Nephron progenitor cell (in vitro differentiated cells): ENCODE results near the gene GTPBP4.

Source experiments
- DNase-seq: peaks from one replicate; pipeline ENCODE4 v3.0.0; 2021
- H3K27ac Mint-ChIP-seq: 2 replicates; pipeline ENCODE4 v1.8.0; 2021; ENCODE audit warnings: mild to moderate bottlenecking, moderate library complexity, mixed read lengths
- H3K27me3 Mint-ChIP-seq: 2 replicates; pipeline ENCODE4 v1.8.0; 2021; ENCODE audit warnings: mild to moderate bottlenecking, low read depth, mixed read lengths; ENCODE audit not compliant: poor library complexity
- H3K36me3 Mint-ChIP-seq: 2 replicates; pipeline ENCODE4 v1.8.0; 2021; ENCODE audit warnings: low read depth, mixed read lengths
- H3K4me1 Mint-ChIP-seq: 2 replicates; pipeline ENCODE4 v1.8.0; 2021; ENCODE audit warnings: mixed read lengths
- H3K4me3 Mint-ChIP-seq: 2 replicates; pipeline ENCODE4 v1.8.0; 2021; ENCODE audit warnings: mild to moderate bottlenecking, moderate library complexity, mixed read lengths
- H3K9me3 Mint-ChIP-seq: 2 replicates; pipeline ENCODE4 v1.8.0; 2021; ENCODE audit warnings: mild to moderate bottlenecking, moderate library complexity, mixed read lengths
- TF ChIP-seq, protein P1 (sequence below): fragments of 200-600 bp; sonication (generic); IDR thresholded peaks from 2 replicates; pipeline ENCODE4 v1.5.0; 2021; ENCODE audit warnings: antibody characterized with exemption

GTPBP4 gene

GRCh38 chr10:963655-964054 is 24.6 kb upstream of the GTPBP4 start:
- H3K4me1 Mint-ChIP-seq: peaks cover 18% of the 10 kb centered on the region
- peaks cover 31% of the 10 kb centered on the region for H3K9me3 Mint-ChIP-seq
- DNase-seq: no peak
- H3K27me3 Mint-ChIP-seq: peaks cover 58% of the 10 kb centered on the region
- no peak overlapping the region for H3K27ac Mint-ChIP-seq
- TF ChIP-seq, protein P1, sequence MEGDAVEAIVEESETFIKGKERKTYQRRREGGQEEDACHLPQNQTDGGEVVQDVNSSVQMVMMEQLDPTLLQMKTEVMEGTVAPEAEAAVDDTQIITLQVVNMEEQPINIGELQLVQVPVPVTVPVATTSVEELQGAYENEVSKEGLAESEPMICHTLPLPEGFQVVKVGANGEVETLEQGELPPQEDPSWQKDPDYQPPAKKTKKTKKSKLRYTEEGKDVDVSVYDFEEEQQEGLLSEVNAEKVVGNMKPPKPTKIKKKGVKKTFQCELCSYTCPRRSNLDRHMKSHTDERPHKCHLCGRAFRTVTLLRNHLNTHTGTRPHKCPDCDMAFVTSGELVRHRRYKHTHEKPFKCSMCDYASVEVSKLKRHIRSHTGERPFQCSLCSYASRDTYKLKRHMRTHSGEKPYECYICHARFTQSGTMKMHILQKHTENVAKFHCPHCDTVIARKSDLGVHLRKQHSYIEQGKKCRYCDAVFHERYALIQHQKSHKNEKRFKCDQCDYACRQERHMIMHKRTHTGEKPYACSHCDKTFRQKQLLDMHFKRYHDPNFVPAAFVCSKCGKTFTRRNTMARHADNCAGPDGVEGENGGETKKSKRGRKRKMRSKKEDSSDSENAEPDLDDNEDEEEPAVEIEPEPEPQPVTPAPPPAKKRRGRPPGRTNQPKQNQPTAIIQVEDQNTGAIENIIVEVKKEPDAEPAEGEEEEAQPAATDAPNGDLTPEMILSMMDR: no peak
- no peak overlapping the region for H3K4me3 Mint-ChIP-seq
- H3K36me3 Mint-ChIP-seq: no peaks in the 10 kb centered on the region

DNA sequence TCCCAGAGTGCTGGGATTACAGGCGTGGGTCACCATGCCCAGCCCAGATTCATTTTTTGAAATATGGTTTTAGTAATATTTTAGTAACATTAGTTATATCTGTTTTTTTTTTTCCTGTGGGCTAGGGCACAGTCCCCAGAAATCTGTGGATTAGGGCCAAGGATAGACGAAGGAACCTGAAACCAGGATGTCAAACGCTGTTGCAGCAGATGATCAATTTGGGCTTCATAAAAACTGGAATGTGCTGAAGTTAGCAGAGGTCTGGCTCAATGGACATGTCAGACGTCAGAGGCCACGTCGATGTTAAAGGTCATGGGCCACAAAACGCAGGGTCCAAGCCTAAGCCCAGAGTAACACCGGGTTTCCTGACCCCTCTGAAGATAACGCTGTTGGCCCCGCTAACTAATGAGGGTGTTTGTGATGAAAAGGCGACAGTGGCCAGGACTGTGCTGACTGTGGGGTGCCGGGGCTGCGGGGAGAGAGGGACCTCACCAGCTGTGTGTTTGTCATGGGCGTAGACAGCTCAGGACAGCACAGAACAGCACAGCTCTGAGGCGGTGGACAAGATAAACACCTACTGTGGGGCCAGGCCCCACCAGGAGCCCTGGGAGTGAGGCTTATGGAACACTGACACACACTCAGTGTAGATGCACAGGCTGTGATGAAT is 23.8 kb upstream of the GTPBP4 start:
- DNase-seq: no peak
- H3K36me3 Mint-ChIP-seq: no peaks in the 10 kb centered on the region
- no peak overlapping the region for H3K4me3 Mint-ChIP-seq
- peak overlapping the region; percentile 89 for H3K27ac Mint-ChIP-seq
- peaks cover 26% of the 10 kb centered on the region for H3K4me1 Mint-ChIP-seq
- H3K27me3 Mint-ChIP-seq: peaks cover 59% of the 10 kb centered on the region
- peaks cover 26% of the 10 kb centered on the region for H3K9me3 Mint-ChIP-seq
- TF ChIP-seq, protein P1: no peak

DNA sequence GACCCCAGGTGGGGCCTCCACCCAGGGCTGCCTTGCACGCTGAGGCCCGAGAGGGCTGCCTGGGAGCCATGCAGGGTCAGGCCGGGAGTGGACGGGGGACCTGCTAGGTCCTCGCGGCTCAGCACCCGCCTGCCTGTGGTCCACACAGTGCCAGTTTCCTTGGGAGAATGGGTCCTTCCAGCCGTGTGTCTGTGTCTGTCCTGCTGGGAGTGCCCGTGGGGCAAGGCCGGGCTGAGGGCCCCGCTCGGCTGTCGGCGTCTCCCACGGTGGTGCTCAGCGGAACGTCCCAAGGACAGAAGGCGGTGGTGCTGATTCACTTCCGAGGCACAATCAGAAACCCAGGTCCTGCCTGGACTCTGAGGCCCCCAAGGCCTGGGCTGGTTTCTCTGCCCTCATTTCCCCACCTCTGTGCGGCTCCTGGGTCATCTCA is 23.2 kb upstream of the GTPBP4 start:
- H3K9me3 Mint-ChIP-seq: peaks cover 22% of the 10 kb centered on the region

GRCh38 chr10:966466-967235 is 21.6 kb upstream of the GTPBP4 start:
- peaks cover 48% of the 10 kb centered on the region for H3K4me1 Mint-ChIP-seq
- TF ChIP-seq, protein P1: no peak
- H3K27me3 Mint-ChIP-seq: peaks cover 48% of the 10 kb centered on the region
- peaks cover 22% of the 10 kb centered on the region for H3K9me3 Mint-ChIP-seq
- no peak overlapping the region for H3K4me3 Mint-ChIP-seq
- no peak overlapping the region for H3K27ac Mint-ChIP-seq
- peaks cover 6% of the 10 kb centered on the region for H3K36me3 Mint-ChIP-seq
- no peak for DNase-seq

More for the DNA sequence above, 23.2 kb upstream of the GTPBP4 start:
- peaks cover 31% of the 10 kb centered on the region for H3K4me1 Mint-ChIP-seq
- TF ChIP-seq, protein P1: no peak
- H3K36me3 Mint-ChIP-seq: no peaks in the 10 kb centered on the region
- peaks cover 56% of the 10 kb centered on the region for H3K27me3 Mint-ChIP-seq
- no peak for DNase-seq
- no peak overlapping the region for H3K4me3 Mint-ChIP-seq
- H3K27ac Mint-ChIP-seq: no peak overlapping the region

DNA sequence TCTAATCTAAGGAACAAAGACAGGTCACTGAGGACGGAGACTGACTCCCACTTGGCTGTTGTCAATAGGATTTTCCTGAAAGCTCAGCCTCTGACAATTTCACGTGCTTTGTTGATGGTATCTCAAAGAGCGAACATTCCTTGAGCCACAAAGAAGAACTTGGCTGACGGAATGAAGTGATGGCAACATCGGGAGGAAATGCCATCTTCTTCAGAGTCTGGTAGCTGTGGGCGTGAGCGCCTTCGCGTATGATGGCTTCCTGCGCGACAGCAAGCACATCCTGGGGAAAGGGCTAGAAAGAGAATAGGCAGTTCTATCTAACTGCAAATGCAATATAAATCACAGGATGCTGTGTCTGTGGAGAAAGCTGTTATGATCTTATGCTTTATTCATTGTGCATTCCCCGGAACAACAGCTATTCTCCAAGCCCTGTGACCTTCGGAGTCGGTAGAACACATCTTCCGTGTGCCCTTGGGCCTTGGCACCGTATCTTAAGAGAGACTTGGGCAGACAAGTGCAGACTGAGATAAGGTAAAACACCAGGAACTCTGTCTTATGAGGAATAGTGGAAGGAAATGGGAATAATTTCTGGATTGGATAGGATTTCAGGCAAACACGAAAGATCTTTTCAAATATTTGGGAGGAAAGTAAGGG is 19.6 kb upstream of the GTPBP4 start:
- TF ChIP-seq, protein P1: no peak
- H3K36me3 Mint-ChIP-seq: peaks cover 7% of the 10 kb centered on the region
- H3K4me3 Mint-ChIP-seq: no peak overlapping the region
- DNase-seq: no peak
- peaks cover 65% of the 10 kb centered on the region for H3K27me3 Mint-ChIP-seq
- H3K4me1 Mint-ChIP-seq: peaks cover 55% of the 10 kb centered on the region
- H3K27ac Mint-ChIP-seq: no peak overlapping the region
- H3K9me3 Mint-ChIP-seq: peaks cover 24% of the 10 kb centered on the region
